ENCODE results near the gene RPL7A. TPM values are rescaled to one million over a fixed set of nuclear protein-coding genes. Genes with fewer than 3 reads are reported as not detected.

The RPL7A gene
- total and polyA plus RNA-seq, 2 donors from 2014 or later: 1,502 to 2,097 TPM

DNA sequence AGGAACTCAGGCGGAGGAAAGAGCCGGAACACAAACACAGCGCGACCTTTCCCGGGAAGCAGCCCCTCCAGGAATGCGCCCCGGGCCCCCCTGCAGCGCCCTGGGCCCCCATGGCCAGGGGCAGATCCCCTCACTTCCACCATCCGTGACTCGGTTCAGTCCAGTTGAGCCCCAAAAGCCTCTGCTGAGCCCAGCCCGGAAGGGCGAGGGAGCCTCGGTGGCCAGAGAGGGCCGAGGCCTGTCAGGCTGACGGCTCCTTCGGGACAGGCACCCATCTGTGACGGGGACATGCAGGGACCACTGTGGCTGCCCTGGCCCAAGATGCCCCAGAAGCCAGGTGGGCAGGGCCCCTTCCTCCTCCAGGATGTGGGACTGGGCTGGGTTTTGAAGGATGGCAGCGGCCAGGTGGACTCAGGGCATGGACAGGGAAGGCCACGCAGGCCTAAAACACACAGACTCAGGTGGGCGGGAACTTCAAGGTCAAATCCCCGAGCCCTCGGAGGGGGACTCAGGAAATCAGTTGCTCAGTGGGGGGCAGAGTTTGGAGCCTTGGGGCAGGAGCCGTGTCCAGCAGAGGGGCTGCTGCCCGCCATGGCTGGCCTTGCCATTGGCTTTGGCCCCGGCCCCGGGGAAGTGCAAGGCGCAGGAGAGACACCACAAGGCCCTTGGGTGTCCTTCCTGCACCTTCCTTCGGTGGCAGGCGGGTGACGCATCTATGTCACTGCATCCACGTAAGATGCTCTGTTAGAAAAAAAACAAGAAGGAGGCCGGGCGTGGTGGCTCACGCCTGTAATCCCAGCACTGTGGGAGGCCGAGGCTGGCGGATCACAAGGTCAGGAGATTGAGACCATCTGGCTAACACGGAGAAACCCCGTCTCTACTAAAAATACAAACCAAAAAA lies 43.3 kb upstream of the RPL7A start:
- Histone ChIP-seq H3K4me3 (ENCODE audit: low read length in 3 of 3) (no peak overlapping the region), H3K36me3 (ENCODE audit: control insufficient read depth in 2 of 3, insufficient read depth in 3 of 3, low read length in 3 of 3) (no peaks in the 10 kb centered on the region), H3K27me3 (ENCODE audit: control insufficient read depth, insufficient read depth, low read length) (no peaks in the 10 kb centered on the region), H3K9me3 (ENCODE audit: control insufficient read depth in 2 of 3, insufficient read depth in 1 of 3, low read length in 3 of 3) (no peaks in the 10 kb centered on the region), H3K4me1 (ENCODE audit: control insufficient read depth in 2 of 3, insufficient read depth in 2 of 3, low read depth in 1 of 3, low read length in 3 of 3) (no peaks in the 10 kb centered on the region), H3K9ac (ENCODE audit: low read length in 3 of 3) (no peak overlapping the region), H3K27ac (ENCODE audit: low read depth in 2 of 2, low read length in 2 of 2) (no peak overlapping the region)
- intact Hi-C loops (cut with DNase I): no loop called here
- TF ChIP-seq, protein P1, sequence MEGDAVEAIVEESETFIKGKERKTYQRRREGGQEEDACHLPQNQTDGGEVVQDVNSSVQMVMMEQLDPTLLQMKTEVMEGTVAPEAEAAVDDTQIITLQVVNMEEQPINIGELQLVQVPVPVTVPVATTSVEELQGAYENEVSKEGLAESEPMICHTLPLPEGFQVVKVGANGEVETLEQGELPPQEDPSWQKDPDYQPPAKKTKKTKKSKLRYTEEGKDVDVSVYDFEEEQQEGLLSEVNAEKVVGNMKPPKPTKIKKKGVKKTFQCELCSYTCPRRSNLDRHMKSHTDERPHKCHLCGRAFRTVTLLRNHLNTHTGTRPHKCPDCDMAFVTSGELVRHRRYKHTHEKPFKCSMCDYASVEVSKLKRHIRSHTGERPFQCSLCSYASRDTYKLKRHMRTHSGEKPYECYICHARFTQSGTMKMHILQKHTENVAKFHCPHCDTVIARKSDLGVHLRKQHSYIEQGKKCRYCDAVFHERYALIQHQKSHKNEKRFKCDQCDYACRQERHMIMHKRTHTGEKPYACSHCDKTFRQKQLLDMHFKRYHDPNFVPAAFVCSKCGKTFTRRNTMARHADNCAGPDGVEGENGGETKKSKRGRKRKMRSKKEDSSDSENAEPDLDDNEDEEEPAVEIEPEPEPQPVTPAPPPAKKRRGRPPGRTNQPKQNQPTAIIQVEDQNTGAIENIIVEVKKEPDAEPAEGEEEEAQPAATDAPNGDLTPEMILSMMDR (IDR thresholded peaks at IDR 0.05; ENCODE audit: borderline replicate concordance, extremely low read depth, insufficient read depth): no peak
- FAIRE-seq (no peak), DNase-seq (peak in 1 of 5 donors; percentile 60)

DNA sequence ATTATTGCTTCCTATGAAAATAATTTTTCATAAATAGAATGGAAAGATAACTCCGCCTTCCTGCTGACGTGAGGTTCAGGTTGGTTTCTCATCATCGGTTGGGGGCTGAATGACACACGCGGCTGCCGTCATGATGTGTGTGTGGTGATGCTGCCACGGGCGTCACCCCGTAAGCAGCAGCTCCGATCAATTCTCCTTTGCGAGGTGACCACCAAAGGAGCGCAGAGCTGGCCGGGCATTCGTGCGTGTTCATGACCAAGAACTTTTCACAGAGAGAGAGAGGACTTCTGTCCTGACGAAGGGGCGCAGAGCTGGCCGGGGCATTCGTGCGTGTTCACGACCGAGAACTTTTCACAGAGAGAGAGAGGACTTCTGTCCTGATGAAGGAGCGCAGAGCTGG lies 42.3 kb upstream of the RPL7A start:
- TF ChIP-seq, protein P1 (IDR thresholded peaks at IDR 0.05; ENCODE audit: borderline replicate concordance, extremely low read depth, insufficient read depth): no peak
- no peaks in the 10 kb centered on the region for H3K4me1 ChIP-seq (ENCODE audit: control insufficient read depth in 2 of 3, insufficient read depth in 2 of 3, low read depth in 1 of 3, low read length in 3 of 3)
- no peak overlapping the region for H3K9ac ChIP-seq (ENCODE audit: low read length in 3 of 3)
- no peaks in the 10 kb centered on the region for H3K9me3 ChIP-seq (ENCODE audit: control insufficient read depth in 2 of 3, insufficient read depth in 1 of 3, low read length in 3 of 3)
- FAIRE-seq (no peak), DNase-seq (no peak)
- H3K27me3 ChIP-seq (ENCODE audit: control insufficient read depth, insufficient read depth, low read length): no peaks in the 10 kb centered on the region
- no peaks in the 10 kb centered on the region for H3K36me3 ChIP-seq (ENCODE audit: control insufficient read depth in 2 of 3, insufficient read depth in 3 of 3, low read length in 3 of 3)
- intact Hi-C loops (cut with DNase I): no loop called here
- no peak overlapping the region for H3K27ac ChIP-seq (ENCODE audit: low read depth in 2 of 2, low read length in 2 of 2)
- H3K4me3 ChIP-seq (ENCODE audit: low read length in 3 of 3): no peak overlapping the region

DNA sequence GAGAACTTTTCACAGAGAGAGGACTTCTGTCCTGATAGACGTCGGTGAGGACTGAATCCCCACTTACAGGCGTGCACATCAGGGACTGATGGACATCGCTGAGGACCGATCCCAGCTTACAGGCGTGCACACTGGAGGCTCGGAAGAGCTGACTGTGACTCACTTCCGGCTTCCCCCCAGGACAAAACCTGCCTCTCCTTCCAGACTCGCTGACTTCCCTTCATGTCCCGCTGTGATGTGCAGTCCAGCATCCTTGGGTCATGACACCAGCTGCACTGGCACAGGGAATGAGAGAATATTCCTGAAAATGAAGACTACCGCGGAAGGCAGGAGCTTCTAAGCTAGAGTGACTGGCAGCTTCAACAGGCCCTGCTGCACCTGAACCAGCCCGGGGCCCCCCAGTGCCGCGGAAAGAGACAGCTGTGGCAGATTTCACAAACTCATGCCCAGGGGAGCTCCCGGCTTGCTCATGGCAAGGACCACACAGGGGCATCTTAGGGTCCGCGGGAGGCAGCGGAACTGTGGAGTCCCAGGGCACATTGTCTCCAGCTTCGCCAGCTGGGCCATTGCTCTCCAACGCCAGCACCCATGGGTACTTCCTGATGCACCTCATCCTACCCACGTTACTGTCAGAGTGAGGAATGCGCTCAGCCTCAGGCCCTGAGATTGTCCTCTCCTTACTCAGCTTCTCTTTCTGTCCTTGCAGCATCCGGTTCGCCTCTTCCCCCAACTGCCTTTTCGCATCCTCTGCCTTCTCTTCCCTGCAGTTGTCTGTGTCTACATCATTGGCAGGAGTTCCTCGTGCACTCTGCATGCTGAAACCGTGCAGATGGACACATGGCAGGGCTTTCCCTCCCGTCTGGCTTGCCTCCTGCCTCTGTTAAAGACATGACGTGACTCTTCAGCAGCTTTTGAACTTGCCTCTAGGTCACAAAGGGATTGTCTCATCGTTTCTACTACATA lies 41.5 kb upstream of the RPL7A start:
- Histone ChIP-seq H3K36me3 (ENCODE audit: control insufficient read depth in 2 of 3, insufficient read depth in 3 of 3, low read length in 3 of 3) (no peaks in the 10 kb centered on the region), H3K9ac (ENCODE audit: low read length in 3 of 3) (no peak overlapping the region), H3K27me3 (ENCODE audit: control insufficient read depth, insufficient read depth, low read length) (no peaks in the 10 kb centered on the region), H3K4me3 (ENCODE audit: low read length in 3 of 3) (no peak overlapping the region), H3K27ac (ENCODE audit: low read depth in 2 of 2, low read length in 2 of 2) (no peak overlapping the region), H3K4me1 (ENCODE audit: control insufficient read depth in 2 of 3, insufficient read depth in 2 of 3, low read depth in 1 of 3, low read length in 3 of 3) (no peaks in the 10 kb centered on the region), H3K9me3 (ENCODE audit: control insufficient read depth in 2 of 3, insufficient read depth in 1 of 3, low read length in 3 of 3) (no peaks in the 10 kb centered on the region)
- peak in 1 of 5 donors; percentile 69 for DNase-seq
- FAIRE-seq: no peak
- TF ChIP-seq, protein P1 (IDR thresholded peaks at IDR 0.05; ENCODE audit: borderline replicate concordance, extremely low read depth, insufficient read depth): no peak
- intact Hi-C loops (cut with DNase I): no loop called here

Data from kidney (tissue), 14 donors.